Coronary artery (tissue), 2 donors: ENCODE measurements around the gene HAS3.
A peak's percentile ranks its signal among the peaks of the same experiment; 100 is the strongest.
"Not testable (repeated sequence)": the region's sequence is repeated elsewhere in the genome, so short reads cannot be mapped to it uniquely, and the experiment has no call there.

ENCODE experiments used
- DNase-seq: peaks from one replicate; pipeline ENCODE4 v3.0.0-alpha.2; 2017; ENCODE audit warnings: low spot score
- H3K27ac ChIP-seq, 2 donors: fragments of 200-600 bp; sonication (generic); one replicate each; pipeline ENCODE4 v1.5.1; 2016 to 2019
- H3K4me3 ChIP-seq: fragments of 200-600 bp; sonication (generic); 2 replicates; pipeline ENCODE4 v1.5.1; 2016; ENCODE audit warnings: mild to moderate bottlenecking, moderate library complexity
- CTCF ChIP-seq: fragments of 200-600 bp; sonication (generic); IDR thresholded peaks from one replicate; pipeline ENCODE4 v1.5.1; 2019; ENCODE audit warnings: antibody characterized with exemption

The HAS3 gene

DNA sequence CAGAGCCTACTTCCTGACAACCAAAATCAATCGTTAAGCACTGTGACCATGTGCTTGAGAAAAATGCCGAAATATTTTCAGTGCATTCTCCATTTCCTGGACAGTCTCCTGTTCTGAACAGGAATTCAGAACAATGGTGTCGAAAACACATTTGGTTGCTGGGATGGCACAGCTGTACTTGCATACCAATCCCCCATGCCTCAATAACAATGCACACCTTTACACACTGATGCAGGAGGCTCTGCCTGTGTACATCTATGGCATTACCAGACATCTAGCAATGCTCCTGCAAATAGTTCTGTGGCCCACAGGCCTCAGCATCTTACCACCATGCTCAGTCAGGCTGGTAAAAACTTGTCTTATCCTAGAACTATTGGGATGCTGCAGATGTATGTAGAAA is 20.8 kb downstream of the HAS3 start:
- DNase-seq, result peak; percentile 35
- TF ChIP-seq CTCF, result no peak
- H3K27ac ChIP-seq, result no peak overlapping the region
- no peak overlapping the region for H3K4me3 ChIP-seq

GRCh38 chr16:69126801-69127200 is 21.3 kb downstream of the HAS3 start:
- DNase-seq, H3K4me3 ChIP-seq, H3K27ac ChIP-seq: not testable (repeated sequence)

DNA sequence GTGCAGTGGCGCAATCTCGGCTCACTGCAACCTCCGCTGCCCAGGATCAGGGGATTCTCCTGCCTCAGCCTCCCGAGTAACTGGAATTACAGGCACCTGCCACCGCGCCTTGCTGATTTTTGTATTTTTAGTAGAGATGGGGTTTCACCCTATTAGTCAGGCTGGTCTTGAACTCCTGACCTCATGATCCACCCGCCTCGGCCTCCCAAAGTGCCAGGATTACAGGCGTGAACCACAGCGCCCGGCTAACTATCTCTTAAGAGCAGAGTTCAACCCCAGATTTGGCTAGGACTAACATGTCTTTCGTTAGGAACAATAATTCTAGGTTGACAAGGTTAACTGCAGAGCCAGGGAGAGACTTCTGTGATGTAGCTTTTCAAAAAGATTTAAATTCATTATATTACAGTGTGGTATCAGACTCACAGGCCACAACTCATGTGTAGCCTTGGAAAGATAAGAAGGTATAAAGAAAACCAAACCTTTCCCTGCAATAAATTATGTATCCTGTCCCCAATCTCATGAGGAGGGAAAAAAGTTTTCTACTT is 22.6 kb downstream of the HAS3 start:
- Histone ChIP-seq H3K4me3 (no peak overlapping the region), H3K27ac (no peak overlapping the region)
- no peak for DNase-seq
- no peak for TF ChIP-seq CTCF

DNA sequence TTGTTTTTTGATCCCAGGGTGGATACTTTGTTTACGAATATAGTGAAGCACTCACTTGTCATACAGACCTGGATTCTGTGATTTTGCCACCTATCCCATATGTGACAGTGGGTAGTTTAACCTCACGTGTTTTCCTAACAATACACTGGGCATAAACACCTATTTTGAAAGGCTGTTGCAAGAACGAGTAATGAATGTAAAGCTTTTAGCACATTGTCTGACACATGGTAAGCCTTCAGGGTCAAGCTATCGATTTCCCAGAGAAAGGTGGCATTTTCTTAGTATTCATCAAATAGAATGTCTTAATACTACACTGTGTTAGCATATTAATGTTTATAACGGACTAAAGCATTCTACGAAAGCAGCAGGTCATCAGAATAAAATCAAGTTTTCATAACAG is 25.0 kb downstream of the HAS3 start:
- H3K4me3 ChIP-seq, result no peak overlapping the region
- no peak for TF ChIP-seq CTCF
- DNase-seq, result no peak
- H3K27ac ChIP-seq, result no peak overlapping the region

DNA sequence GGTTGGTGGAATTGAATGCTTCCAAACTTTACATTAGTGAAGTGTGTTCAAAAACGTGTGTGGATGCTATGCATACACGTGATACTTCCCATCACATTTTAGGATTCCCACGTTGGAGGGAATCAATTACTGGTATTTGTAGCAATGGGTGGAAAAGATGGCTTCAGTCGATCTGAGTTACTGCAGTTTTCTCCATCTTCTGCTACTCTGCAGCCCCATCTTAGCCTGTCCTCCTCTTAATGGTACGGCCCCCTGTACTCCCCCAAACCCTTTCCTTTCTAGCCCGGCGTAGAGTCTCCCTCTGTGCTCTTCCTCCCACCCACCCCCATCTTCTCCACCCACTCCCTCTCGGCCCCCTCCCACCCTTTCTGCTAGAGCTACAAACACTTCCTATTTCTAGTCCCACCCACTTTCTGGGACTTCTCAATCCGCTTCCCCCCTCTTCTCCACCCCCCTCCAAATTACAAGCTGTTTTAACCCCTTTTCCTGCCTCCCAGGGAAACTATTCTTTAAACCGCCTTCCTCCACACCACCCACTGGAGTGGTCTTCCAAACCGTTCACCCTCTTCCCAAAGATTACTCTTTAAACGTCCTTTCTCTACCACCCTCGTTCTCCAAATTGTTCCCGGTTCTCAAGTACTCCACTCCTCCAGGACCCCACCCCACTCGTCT is 25.9 kb downstream of the HAS3 start:
- H3K27ac ChIP-seq, result peak overlapping the region; percentile 76 to 97
- no peak for DNase-seq
- peak overlapping the region; percentile 98 for H3K4me3 ChIP-seq
- no peak for TF ChIP-seq CTCF

DNA sequence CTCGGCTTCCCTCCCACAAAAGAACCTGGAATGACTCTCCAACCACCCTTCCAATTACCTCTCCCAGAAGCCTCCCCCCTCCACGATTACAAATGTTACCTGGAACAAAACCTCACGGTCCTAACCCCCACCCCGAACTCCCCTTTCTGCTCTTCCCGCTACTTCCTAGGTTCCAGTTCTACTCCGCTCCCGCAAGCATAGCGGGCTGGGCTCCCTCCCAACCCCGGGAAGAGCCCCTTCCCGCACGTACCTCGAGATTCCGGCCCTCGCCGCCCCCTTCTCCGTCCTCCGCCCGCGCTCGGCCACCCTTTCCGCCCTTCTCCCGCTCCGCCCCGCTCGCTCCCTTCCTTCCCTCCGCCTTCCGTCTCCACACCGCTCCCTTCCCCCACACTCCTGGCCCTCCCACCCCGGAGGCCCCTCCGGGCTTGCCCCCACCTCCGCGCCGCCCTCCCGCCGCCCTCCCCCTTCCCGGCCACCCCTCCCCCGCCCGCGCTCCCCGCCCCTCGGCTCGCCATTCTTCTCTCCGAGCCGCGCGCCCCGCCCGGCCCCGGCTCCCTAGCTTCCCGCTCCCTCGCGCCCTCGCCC is 26.5 kb downstream of the HAS3 start:
- H3K4me3 ChIP-seq, result peak overlapping the region; percentile 98
- H3K27ac ChIP-seq, result peak overlapping the region; percentile 76 to 97
- peak; percentile 84 for DNase-seq
- no peak for TF ChIP-seq CTCF

DNA sequence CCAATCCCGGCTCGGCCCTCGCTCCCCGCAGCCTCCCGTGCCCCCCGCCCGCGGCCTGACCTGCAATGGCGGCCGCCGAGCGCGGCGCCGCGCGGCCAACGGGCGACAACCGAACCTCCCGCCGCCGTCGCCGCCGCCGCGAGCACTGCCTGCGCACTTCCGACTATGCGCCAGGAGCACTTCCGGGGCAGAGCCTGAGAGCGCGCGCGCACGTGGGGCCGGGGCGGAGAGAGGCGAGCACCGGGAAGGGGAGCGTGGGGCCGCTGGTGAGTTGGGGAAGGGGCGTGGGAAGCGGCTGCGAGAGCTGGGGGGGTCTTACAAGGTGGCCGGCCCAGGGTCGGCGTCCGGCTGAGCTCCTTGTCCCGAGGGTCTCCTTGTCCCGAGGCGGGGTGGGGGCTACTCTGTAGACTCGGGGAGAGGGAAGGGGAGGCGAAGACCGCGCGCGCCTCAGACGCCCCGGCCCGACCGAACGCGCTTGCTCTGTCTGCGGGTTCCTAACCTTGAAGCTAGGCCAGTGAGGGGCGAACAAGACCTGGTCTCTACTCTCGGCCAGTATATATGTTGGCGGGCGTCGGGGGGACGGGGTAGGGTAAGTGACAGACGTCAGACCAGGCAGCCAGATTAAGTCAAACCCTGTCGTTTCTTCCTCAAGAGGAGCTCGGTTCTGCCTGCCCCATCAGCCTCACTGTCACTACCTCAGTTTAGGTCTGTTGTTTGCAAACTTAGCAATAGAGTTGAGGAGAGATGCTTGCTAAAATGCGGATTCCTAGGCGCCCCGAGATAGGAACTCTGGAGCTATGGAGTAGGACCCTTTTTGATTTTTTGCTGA is 27.2 kb downstream of the HAS3 start, which contains the start of the genes CHTF8 and UTP4:
CHTF8 (minus strand) TSS at position 165 of the 829 bp plus-strand sequence. CDS start 11,130 bp downstream, outside the sequence.
UTP4 (plus strand) TSS at position 226 of the 829 bp plus-strand sequence. CDS start 811 bp downstream, outside the sequence.
- TF ChIP-seq CTCF, result no peak
- peak; percentile 87 for DNase-seq
- H3K4me3 ChIP-seq, result peak within 1 kb of the TSS; percentile 98
- peak within 1 kb of the TSS; percentile 76 to 97 for H3K27ac ChIP-seq
